ENCODE data around the gene DUOXA2. TPM values are rescaled to one million over a fixed set of nuclear protein-coding genes. Genes with fewer than 3 reads are reported as not detected.
"Not testable (repeated sequence)": the region's sequence is repeated elsewhere in the genome, so short reads cannot be mapped to it uniquely, and the experiment has no call there.

The DUOXA2 gene
- polyA plus RNA-seq, 1 donor, result not detected

DNA sequence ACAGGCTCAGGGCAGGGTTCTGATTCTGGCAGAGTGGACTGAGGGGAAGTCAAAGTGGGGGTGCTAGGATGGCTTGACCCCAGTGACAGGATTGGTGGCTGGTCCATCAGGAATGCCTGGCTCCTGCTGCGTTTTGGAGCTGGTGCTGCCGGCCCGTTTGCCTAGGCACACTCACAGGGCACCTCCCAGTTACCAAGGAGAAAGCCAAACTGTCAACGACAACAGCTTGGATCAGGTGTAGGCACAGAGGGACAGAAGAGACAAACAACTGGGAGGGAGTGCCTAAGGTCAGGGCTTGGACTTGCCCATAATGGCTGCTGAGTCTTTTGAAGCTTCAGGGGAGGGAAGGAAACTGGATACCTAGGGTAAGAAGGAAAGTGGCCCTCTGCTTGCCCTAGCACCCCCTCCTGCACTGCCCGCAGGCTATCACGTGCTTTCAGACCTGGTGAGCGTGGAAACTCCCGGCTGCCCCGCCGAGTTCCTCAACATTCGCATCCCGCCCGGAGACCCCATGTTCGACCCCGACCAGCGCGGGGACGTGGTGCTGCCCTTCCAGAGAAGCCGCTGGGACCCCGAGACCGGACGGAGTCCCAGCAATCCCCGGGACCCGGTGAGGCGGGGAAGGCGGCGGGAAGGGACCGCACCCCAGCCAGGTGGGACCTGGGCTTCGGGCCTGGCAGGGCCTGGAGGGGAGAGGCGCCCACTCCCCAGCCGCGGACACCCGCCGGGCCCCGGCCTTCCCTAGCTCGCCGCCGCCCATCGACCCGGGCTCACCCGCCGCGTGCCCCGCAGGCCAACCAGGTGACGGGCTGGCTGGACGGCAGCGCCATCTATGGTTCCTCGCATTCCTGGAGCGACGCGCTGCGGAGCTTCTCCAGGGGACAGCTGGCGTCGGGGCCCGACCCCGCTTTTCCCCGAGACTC is 20.8 kb downstream of the DUOXA2 start:
- no peak for DNase-seq (ENCODE audit: low read depth)

- DNase-seq (ENCODE audit: low read depth), result not testable (repeated sequence)
Observed at GRCh38 chr15:45135705-45136377, 21.7 kb downstream of the DUOXA2 start.

DNA sequence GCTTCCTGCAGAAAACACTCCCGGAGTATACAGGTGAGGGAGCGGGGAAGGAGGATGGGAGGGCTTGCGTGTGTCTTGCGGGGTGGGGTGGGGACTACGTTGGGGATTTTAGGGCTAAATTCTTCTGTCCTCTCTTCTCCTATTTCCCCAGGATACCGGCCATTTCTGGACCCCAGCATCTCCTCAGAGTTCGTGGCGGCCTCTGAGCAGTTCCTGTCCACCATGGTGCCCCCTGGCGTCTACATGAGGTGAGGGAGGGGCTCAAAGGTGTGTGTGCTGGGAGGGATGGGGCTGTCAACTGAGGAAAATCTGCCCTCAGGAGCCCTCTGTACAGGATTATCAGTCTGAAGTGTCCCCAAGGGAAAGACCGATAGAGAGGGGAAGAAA is 22.2 kb downstream of the DUOXA2 start:
- DNase-seq (ENCODE audit: low read depth), result no peak

- DNase-seq (ENCODE audit: low read depth), result no peak
Observed at GRCh38 chr15:45137703-45138102, 23.6 kb downstream of the DUOXA2 start.

- no peak for DNase-seq (ENCODE audit: low read depth)
Observed at GRCh38 chr15:45138814-45139765, 25.0 kb downstream of the DUOXA2 start.

DNA sequence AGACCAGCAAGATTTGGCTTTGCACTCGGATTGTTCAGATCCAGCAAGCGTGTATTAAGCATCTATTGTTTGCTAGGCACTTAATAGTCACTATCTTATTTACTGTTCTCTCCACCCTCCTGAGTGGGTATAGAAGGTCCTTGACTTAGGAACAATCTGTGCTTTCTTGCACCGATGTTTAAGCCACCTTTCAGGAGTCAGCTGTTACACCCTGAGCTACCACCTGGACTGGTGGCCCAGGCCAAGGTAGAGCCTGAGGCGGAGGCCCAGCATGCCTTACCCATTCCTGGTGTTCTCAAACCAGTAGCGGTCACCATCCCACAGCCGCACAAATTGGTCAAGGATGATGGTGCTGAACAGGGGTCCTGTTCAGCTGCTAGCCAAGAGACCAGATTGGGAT is 25.6 kb downstream of the DUOXA2 start:
- no peak for DNase-seq (ENCODE audit: low read depth)

DNA sequence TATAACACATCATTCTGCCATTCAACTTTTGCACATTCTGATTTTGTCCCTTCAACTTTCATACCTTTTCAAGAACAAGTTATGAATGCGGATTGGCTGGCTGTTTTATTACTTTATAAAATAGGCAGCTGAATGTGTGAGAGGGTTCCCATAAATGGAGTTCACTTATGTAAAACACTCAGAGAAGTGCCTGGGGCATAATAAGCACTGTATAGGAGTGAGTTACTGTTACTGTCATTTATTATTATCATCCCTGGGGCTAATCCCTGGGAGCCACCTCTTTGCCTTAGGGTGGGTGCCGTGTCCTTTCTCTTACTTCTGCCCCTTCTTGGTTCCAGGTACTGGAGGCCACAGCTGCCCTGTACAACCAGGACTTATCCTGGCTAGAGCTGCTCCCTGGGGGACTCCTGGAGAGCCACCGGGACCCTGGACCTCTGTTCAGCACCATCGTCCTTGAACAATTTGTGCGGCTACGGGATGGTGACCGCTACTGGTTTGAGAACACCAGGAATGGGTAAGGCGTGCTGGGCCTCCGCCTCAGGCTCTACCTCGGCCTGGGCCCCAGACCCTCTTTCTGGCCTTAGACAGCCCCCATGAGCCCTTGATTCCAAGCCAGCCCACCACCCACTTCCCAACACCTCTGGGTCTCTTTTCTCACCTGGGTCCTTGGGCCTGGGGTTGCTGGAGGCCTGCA is 26.6 kb downstream of the DUOXA2 start:
- DNase-seq (ENCODE audit: low read depth), result no peak

- DNase-seq (ENCODE audit: low read depth), result no peak
Observed at GRCh38 chr15:45141386-45141785, 27.3 kb downstream of the DUOXA2 start.

DNA sequence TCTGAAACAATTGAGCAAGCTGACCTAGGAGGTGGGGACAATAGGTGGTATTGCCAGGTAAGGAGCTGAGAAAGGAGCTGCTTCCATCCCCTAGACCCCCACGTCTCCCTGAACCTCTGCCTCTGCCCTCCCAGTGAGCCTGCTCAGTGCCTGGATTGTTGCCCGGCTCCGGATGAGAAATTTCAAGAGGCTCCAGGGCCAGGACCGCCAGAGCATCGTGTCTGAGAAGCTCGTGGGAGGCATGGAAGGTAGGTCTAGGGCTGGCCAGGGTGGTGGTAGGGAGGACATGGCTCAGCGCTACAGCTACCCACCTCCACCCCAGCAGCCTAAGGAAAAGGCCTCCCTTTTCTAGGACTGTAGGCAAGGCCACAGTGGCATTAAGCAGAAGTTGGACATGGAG is 28.9 kb downstream of the DUOXA2 start:
- no peak for DNase-seq (ENCODE audit: low read depth)

DNA sequence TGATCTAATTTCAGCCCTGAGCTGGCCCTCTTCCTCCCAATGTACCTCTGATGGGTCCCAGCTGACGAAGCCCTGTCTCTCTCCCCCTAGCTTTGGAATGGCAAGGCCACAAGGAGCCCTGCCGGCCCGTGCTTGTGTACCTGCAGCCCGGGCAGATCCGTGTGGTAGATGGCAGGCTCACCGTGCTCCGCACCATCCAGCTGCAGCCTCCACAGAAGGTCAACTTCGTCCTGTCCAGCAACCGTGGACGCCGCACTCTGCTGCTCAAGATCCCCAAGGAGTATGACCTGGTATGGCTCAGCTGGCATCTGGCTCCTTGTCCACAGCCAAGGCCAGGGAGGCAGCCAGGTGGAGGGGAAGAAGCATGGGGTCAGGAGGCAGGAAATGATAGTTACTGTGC is 29.8 kb downstream of the DUOXA2 start:
- DNase-seq (ENCODE audit: low read depth), result no peak

GRCh38 chr15:45144775-45145174 is 30.6 kb downstream of the DUOXA2 start:
- DNase-seq (ENCODE audit: low read depth), result no peak

DNA sequence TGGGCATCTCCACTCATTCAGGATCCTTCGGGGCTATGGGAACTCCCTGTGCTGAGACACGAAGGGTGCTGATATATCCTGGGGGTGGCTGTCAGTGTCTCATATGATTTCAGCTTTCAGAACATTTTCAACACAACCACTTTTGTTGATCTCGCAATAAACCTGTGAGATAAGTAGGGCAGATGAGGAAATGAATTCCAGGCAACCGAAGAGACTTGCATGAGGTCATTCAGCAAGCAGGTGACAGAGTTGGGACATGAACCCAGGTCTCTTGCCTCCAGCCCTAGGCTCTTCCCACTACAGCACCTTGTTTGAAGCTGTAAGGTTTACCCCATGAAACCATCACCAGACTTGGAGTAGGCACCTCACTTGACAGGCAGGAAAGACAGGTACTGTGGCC is 32.3 kb downstream of the DUOXA2 start:
- no peak for DNase-seq (ENCODE audit: low read depth)

- DNase-seq (ENCODE audit: low read depth), result no peak
Observed at GRCh38 chr15:45147606-45148005, 33.5 kb downstream of the DUOXA2 start.

DNA sequence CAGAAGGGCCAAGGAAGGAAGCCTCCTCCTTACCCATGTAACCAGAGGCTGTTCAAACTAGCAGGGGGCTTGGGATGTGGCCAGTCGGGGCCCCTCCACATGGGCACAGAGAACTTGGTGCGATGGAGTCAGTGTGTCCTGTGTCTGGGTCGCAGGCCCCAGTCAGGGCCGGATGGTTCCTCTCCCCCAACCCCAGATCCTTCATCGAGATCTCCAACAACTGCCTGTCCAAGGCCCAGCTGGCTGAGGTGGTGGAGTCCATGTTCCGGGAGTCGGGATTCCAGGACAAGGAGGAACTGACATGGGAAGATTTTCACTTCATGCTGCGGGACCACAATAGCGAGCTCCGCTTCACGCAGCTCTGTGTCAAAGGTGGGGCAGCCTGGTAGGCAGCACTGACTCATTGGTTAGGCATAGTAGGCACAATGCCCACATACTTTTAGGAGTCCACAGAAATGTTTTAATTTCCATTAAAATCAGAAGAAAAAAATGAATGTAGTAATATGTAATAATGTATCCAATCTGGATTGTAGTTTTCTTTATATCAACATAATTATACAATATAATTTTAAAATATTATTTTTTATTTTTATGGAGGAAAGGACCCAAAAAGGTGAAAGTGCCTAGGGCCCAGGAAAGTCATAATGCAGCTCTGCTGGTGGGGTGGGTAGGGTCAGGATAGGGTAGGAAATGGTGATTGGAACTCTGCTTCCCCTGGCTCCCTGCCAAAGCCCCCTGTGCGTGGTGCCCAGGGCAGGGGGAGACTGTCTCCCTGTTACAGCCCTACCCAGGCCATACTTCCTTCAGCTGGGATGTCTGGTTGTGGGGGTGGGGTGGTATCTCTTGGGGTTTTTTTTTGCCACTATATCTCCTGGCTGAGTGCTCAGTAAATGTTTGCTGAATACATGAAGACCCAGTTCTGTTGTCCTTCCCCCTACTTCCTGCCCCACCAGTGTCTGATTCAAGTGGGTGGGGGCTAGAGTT is 34.2 kb downstream of the DUOXA2 start:
- DNase-seq (ENCODE audit: low read depth), result no peak

DNA sequence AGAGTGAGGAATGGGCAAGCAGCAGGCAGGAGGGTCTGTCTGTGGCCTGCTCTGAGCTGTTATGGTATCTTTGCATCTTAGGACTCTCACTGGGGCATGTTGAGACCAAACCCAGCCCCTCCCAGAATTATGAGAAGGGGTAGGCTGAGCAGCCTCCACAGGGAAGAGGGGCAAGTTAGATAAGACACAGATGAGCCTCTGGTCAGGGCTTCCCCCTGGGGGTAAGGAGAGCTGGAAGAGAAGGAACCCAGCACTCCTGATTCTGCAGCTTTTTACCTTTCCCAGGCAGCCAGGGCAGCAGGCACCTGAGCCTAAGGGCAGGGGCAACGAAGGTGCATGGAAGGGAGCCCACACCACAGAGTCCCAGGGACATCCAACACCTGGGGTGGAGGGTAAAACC is 34.9 kb downstream of the DUOXA2 start:
- no peak for DNase-seq (ENCODE audit: low read depth)

DNA sequence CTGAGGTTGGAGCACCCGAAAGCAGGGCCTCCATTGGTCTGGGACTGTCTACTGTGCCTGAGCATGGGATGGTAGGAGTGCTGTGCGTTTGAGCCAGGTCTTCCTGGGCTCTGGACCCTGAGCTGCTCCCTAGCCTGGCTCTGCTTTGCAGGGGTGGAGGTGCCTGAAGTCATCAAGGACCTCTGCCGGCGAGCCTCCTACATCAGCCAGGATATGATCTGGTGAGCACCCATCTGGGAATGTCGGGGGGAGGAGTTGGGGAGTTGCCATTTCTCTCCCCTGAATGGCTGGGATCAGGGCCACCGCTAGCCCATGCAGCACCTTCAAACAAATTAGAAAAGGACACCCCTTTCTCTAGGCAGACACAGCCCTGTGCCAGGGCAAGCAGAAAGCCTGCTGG is 36.4 kb downstream of the DUOXA2 start:
- DNase-seq (ENCODE audit: low read depth), result no peak

DNA sequence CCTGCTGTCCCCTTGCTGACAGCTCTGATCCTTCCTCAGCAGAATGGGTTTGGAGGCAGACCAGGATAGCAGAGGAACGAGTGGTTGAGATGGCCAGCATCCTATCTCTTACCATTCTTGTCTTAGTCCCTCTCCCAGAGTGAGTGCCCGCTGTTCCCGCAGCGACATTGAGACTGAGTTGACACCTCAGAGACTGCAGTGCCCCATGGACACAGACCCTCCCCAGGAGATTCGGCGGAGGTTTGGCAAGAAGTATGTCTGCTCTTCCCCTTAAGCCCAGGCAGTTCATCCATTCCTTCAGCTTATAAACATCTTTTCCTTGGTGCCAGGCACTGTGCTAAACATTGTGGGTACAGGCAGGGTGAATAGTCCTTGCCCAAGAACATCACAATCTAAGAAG is 36.9 kb downstream of the DUOXA2 start:
- no peak for DNase-seq (ENCODE audit: low read depth)

GRCh38 chr15:45151998-45152828 is 38.1 kb downstream of the DUOXA2 start:
- DNase-seq (ENCODE audit: low read depth), result no peak

DNA sequence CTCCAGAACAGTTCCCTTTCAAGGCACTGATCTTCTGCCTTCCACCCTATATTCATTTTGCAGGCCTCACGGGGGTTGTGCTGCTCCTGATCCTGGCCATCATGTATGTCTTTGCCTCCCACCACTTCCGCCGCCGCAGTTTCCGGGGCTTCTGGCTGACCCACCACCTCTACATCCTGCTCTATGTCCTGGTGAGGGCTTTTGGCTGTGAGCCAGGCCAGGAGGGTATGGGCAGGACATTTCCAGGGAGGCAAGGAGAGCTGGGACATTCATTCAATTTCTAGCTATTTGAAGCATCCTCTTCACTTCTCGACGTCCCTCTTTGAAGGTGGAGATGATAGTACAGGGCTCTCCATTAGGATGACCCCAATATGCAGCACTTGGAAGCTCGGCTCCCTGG is 41.6 kb downstream of the DUOXA2 start:
- no peak for DNase-seq (ENCODE audit: low read depth)
